ENCODE data around the gene SPEN. TPM values are rescaled to one million over a fixed set of nuclear protein-coding genes. Genes with fewer than 3 reads are reported as not detected.
A peak's percentile ranks its signal among the peaks of the same experiment; 100 is the strongest.

Gene SPEN
- total and polyA plus RNA-seq, 9 of the 15 experiments (the other 6 are each of a cell fraction or from before 2014, with no cell fraction given): 5.7 to 87.5 (median 27.2) TPM

DNA sequence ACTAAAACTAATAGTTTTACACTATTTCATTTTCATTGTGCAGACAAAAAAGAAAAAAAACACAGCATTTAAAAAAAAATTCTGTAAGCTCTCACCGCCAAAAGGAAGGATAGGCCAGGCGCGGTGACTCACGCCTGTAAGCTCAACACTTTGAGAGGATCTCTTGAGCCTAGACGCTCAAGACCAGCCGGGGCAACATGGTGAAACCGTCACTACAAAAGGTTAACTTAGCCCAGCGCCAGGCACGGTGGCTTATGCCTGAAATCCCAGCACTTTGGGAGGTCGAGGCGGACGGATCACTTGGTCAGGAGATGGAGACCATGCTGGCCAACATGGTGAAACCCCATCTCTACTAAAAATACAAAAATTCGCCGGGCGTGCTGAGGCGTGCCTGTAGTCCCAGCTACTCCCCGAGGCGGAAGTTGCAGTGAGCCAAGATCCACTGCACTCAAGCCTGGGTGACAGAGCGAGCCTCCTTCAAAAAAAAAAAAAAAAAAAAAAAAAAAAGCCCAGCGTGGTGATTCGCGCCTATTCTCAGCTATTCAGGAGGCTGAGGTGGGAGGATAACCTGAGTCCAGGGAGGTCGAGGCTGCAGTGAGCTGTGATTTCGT is 14.3 kb upstream of the SPEN start (continued):
- no peak for TF ChIP-seq SRSF3 (IDR thresholded peaks at IDR 0.05; ENCODE audit: insufficient read depth, low read length)
- TF ChIP-seq, protein P1, sequence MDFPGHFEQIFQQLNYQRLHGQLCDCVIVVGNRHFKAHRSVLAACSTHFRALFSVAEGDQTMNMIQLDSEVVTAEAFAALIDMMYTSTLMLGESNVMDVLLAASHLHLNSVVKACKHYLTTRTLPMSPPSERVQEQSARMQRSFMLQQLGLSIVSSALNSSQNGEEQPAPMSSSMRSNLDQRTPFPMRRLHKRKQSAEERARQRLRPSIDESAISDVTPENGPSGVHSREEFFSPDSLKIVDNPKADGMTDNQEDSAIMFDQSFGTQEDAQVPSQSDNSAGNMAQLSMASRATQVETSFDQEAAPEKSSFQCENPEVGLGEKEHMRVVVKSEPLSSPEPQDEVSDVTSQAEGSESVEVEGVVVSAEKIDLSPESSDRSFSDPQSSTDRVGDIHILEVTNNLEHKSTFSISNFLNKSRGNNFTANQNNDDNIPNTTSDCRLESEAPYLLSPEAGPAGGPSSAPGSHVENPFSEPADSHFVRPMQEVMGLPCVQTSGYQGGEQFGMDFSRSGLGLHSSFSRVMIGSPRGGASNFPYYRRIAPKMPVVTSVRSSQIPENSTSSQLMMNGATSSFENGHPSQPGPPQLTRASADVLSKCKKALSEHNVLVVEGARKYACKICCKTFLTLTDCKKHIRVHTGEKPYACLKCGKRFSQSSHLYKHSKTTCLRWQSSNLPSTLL (IDR thresholded peaks at IDR 0.05): 0 out of 2 replicates have a peak, but pooled peaks have one; percentile 18
- TF ChIP-seq, protein P2, sequence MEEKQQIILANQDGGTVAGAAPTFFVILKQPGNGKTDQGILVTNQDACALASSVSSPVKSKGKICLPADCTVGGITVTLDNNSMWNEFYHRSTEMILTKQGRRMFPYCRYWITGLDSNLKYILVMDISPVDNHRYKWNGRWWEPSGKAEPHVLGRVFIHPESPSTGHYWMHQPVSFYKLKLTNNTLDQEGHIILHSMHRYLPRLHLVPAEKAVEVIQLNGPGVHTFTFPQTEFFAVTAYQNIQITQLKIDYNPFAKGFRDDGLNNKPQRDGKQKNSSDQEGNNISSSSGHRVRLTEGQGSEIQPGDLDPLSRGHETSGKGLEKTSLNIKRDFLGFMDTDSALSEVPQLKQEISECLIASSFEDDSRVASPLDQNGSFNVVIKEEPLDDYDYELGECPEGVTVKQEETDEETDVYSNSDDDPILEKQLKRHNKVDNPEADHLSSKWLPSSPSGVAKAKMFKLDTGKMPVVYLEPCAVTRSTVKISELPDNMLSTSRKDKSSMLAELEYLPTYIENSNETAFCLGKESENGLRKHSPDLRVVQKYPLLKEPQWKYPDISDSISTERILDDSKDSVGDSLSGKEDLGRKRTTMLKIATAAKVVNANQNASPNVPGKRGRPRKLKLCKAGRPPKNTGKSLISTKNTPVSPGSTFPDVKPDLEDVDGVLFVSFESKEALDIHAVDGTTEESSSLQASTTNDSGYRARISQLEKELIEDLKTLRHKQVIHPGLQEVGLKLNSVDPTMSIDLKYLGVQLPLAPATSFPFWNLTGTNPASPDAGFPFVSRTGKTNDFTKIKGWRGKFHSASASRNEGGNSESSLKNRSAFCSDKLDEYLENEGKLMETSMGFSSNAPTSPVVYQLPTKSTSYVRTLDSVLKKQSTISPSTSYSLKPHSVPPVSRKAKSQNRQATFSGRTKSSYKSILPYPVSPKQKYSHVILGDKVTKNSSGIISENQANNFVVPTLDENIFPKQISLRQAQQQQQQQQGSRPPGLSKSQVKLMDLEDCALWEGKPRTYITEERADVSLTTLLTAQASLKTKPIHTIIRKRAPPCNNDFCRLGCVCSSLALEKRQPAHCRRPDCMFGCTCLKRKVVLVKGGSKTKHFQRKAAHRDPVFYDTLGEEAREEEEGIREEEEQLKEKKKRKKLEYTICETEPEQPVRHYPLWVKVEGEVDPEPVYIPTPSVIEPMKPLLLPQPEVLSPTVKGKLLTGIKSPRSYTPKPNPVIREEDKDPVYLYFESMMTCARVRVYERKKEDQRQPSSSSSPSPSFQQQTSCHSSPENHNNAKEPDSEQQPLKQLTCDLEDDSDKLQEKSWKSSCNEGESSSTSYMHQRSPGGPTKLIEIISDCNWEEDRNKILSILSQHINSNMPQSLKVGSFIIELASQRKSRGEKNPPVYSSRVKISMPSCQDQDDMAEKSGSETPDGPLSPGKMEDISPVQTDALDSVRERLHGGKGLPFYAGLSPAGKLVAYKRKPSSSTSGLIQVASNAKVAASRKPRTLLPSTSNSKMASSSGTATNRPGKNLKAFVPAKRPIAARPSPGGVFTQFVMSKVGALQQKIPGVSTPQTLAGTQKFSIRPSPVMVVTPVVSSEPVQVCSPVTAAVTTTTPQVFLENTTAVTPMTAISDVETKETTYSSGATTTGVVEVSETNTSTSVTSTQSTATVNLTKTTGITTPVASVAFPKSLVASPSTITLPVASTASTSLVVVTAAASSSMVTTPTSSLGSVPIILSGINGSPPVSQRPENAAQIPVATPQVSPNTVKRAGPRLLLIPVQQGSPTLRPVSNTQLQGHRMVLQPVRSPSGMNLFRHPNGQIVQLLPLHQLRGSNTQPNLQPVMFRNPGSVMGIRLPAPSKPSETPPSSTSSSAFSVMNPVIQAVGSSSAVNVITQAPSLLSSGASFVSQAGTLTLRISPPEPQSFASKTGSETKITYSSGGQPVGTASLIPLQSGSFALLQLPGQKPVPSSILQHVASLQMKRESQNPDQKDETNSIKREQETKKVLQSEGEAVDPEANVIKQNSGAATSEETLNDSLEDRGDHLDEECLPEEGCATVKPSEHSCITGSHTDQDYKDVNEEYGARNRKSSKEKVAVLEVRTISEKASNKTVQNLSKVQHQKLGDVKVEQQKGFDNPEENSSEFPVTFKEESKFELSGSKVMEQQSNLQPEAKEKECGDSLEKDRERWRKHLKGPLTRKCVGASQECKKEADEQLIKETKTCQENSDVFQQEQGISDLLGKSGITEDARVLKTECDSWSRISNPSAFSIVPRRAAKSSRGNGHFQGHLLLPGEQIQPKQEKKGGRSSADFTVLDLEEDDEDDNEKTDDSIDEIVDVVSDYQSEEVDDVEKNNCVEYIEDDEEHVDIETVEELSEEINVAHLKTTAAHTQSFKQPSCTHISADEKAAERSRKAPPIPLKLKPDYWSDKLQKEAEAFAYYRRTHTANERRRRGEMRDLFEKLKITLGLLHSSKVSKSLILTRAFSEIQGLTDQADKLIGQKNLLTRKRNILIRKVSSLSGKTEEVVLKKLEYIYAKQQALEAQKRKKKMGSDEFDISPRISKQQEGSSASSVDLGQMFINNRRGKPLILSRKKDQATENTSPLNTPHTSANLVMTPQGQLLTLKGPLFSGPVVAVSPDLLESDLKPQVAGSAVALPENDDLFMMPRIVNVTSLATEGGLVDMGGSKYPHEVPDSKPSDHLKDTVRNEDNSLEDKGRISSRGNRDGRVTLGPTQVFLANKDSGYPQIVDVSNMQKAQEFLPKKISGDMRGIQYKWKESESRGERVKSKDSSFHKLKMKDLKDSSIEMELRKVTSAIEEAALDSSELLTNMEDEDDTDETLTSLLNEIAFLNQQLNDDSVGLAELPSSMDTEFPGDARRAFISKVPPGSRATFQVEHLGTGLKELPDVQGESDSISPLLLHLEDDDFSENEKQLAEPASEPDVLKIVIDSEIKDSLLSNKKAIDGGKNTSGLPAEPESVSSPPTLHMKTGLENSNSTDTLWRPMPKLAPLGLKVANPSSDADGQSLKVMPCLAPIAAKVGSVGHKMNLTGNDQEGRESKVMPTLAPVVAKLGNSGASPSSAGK (IDR thresholded peaks at IDR 0.05): no peak
- no peak for TF ChIP-seq ZNF3 (CRISPR knock-in tag; IDR thresholded peaks at IDR 0.05)
- TF ChIP-seq, protein P3, sequence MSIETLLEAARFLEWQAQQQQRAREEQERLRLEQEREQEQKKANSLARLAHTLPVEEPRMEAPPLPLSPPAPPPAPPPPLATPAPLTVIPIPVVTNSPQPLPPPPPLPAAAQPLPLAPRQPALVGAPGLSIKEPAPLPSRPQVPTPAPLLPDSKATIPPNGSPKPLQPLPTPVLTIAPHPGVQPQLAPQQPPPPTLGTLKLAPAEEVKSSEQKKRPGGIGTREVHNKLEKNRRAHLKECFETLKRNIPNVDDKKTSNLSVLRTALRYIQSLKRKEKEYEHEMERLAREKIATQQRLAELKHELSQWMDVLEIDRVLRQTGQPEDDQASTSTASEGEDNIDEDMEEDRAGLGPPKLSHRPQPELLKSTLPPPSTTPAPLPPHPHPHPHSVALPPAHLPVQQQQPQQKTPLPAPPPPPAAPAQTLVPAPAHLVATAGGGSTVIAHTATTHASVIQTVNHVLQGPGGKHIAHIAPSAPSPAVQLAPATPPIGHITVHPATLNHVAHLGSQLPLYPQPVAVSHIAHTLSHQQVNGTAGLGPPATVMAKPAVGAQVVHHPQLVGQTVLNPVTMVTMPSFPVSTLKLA (conservative IDR thresholded peaks at IDR 0.05): peak; percentile 54 to 74; a peak in 3 of 4 replicates
- no peak for TF ChIP-seq ZNF197 (CRISPR knock-in tag; IDR thresholded peaks at IDR 0.05; ENCODE audit: low read depth)
- no peak for TF ChIP-seq ZFP1 (CRISPR knock-in tag; IDR thresholded peaks at IDR 0.05)
- no peak for TF ChIP-seq ZC3H8 (IDR thresholded peaks at IDR 0.05)
- TF ChIP-seq NCOA4 (IDR thresholded peaks at IDR 0.05; ENCODE audit: partially characterized antibody): no peak
- TF ChIP-seq CBX1 (IDR thresholded peaks at IDR 0.05; ENCODE audit: low read depth): 0 out of 2 replicates have a peak, but pooled peaks have one; percentile 47
- TF ChIP-seq ZFPM2 (CRISPR knock-in tag; IDR thresholded peaks at IDR 0.05): no peak
- peak; percentile 34; the same call in 1 of the 2 replicates for TF ChIP-seq FOXM1 (IDR thresholded peaks at IDR 0.05; ENCODE audit: low read depth)
- TF ChIP-seq FOXM1 (CRISPR knock-in tag; IDR thresholded peaks at IDR 0.05; ENCODE audit: low read depth): no peak
- no peak for TF ChIP-seq ZNF785 (CRISPR knock-in tag; IDR thresholded peaks at IDR 0.05)

Measured in K562 (cell line).